ENCODE results near the gene CTBP2.

Gene CTBP2

DNA sequence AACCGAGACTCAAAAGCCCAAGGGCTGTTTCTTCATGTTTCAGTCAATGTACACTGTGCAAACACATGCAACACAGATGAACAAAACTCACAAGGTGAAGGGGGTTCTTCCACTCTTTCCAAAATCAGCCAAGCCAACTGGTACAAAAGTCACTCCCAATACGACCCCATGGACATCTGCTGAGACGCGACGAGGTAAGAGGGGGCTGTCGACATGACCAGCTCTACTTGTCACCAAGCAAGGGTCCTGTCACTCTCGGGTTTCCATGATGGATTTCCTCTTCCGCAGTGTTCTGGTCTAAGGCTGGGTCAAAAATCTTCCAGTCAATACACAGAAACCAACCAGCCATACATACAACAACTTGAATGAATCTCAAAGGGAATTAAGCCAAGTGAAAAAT, 37.8 kb downstream of the CTBP2 start:
- no peak for DNase-seq

DNA sequence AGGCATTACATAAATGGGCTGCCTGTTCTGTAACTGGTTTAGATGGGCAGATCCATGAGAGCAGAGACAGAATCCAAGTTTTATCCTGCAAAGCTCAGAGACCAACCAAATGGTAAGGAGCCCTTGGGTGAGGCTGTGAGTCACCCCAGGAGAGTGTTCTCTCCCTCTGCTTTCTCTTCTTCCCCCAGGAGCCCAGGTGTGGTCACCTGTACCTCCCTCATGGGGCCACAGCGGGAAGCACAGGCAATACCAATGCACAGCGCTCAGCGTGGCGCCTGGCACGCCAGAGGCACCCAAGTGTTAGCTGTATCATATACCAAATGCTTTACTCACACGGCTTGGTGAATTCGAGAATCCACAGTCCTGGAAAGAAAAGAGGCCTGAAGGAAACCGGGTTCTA, 39.4 kb downstream of the CTBP2 start:
- no peak for DNase-seq

DNA sequence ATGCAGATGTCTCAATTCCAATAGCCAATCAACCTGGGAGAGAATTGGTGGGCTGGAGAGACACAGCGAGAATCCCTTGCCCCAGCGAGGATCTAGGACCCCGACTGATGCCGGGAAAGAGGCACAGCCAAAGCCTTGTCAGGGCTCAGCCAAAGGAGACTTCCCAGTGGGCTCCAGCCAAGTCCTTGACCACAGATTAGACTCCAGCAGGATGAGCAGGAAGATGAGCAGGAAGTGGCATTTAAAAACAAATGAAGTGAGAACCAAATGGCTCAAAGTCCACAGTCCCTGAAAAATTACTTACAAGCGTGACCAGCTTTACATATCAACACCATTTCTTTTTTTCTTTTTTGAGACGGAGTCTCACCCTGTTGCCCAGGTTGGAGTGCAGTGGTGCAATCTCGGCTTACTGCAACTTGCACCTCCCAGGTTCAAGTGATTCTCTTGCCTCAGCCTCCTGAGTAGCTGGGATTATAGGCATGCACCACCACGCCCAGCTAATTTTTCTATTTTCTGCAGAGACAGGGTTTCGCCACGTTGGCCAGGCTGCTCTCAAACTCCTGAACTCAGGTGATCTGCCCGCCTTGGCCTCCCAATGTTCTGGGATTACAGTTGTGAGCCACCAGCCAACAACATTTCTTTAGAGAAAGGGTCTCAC, 40.2 kb downstream of the CTBP2 start:
- no peak for DNase-seq

DNA sequence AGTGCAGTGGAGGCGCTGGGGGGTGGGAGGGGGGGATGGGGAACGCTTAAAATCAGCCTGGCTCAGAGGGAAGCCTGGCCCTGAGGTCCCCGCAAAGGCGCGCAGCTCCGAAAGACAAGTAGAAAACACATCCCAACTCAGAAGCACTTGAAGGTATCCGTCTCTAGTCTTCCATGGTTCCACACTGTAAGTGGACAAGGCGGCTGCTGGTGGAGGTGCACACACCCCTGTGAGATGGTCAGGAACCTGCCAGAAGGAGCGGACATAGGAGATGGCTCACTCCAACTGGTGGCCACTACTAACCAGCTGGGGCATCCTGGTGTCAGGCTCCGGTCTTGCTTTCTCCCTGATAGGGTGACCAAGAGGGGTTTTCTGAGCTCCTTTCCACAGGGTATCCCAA, 41.7 kb downstream of the CTBP2 start:
- no peak for DNase-seq

DNA sequence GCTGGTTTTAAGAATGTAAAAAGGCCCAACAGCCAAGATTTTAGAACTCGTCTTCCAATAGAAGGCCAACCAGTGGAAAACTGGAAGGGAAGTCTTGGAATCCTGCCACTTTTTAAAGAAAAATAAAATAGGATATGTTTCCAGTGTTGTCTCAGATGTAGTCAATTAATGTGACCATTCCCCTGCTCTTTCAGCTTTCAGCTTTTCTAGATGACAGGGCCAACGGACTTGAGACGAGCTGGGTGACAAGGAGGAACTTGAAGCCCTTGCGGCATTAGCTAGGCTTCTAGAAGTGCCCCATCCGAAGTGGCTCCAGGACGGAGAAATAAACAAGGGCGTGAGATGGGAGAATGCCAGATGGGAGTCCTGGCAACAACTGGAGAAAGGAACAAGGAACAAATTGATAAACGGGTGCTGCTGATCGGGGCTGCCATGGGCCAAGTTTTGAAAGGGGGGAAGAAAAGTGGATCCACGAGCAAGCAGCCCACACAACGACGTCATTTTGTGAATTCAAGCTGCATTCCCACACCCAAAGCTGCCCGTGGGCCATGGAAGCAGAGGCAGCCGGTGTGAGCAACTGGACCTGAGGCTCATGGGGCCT, 42.3 kb downstream of the CTBP2 start:
- DNase-seq, result no peak

DNA sequence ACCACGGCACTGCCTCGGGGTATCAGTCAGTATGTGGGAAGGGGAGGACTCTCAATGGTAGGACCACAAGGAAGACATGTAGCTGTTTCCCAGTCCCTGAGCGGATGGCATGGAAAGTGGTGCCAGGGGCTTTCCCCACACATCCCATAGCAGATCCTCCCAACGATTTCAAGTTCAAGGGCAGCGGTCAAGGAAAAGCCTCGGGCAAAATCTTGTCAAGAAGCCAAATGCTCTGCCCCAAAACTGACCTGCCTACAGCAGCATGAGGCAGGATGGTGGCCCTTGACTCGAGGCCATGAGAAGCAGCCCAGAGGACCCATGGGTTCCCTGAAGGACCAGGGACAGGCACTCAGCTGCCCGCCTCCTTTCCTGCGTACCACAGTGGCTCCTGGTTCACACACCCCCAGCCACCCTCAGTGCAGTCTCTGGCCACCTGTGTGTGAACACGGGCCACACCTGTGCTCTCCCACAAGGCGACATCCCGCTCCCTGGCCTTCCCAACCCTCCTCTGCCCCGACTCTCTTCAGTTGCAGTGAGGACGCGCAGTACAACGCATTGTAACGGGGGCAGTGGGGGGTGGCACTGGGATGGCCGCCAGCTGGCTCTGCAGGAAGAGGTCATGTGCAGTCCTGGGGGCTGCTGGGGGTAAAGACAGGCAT, 43.6 kb downstream of the CTBP2 start:
- DNase-seq, result no peak

DNA sequence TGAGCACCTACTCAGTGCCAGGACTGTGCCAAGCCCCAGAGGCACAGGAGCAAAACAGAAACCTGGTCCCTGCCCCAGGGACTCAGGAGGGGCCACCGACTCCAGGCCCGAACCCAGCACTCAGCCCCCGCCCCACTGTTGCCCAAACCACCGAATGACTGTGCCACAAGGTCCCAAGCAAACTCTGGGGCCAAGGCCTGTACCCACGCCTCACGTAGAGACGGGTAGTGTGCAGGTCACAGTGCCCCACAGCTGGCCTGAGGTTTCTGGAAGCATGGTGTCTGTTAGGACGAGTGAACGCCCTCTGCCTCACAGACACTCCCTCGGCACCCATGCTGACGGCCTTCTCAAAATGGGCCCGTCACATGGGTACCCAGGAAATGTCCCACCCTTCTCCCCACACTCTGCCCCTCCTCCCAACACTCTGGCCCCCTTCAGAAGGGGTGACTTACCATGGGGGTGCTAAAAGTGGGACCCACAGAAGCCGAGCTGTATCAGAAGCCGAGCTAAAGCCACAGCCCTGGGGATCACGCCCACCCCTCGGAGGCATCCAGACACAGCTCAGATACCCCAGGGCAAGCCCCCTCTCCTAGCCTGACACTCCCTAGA, 44.2 kb downstream of the CTBP2 start:
- no peak for DNase-seq

DNA sequence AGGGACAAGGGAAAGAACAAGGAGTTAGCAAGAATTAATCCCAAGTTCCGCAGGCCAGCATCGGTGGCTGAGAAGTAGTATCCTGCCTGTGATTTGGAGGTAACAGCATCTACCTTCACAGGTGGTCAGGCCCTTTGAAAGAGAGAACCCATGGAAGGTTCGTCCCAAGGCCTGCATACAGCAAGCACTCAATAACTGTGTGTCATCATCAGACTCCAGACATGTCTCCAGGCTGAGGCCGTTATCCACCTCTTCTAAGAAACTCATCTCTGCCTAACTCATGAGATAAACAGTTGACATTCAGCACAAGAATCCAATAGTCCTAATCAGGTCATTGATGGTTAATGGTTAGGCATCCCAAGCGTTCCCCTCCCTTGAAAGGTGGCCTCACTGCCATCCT, 45.0 kb downstream of the CTBP2 start:
- DNase-seq, result no peak

DNA sequence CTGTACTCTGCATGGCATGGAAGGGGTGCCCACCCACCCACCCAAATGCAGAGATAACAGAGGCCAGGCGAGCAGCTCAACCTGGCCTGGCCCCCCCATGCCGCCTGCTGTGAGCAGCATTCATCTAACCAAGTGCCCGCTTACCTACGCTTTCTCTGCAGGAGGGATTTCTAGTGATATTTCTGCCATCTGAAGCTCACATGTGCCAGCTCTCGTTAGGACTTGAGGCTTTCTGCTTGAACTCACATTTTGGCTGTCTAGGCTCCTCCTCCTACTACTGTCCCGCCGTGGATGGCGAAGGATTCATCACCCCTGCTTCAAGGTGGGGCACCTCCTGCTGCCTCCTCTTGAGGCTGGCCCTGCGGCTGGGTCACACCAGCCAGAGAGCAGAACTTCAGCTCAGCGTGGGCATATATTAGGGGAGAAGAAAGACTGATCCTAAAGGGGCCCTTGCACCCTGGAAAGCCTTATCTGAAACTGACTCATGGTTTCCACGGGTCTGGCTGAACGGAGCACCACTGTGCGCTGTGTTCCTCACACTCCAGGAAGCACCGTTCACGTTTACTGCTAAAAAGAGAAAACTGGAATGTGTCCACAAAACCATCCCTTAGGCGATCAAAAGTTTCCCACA, 45.5 kb downstream of the CTBP2 start:
- no peak for DNase-seq

DNA sequence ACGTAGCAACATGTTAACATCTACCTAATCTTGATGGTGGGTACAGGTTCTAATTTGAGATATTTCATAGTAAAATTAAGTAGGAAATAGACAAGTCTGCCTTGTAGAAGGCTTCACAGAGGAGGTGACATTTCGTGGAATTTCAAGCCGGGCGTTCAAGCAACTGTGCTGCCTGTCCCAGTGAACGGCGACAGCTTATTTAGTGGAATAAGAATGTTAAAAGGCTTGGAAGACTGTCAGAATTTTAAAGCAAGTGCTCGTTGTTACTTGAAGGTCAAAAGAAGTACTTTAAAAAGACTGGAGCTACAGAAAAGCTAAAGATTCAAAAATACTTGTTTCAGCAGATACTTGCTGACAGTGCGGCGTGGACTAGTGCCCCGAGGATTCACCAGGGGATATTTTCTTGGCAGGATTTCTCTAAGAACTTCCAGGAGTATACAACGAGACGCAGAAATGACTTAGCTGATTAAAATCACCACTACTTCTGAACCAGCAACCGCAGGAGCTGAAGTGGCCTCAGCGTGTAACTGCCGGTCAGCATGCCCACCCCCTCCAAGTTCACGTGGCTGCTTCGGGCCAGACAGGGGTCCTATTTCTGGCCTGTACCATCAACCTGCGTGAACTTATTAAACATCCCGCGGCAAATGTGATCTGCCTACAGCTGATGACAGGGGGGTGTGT, 46.5 kb downstream of the CTBP2 start:
- DNase-seq, result no peak

DNA sequence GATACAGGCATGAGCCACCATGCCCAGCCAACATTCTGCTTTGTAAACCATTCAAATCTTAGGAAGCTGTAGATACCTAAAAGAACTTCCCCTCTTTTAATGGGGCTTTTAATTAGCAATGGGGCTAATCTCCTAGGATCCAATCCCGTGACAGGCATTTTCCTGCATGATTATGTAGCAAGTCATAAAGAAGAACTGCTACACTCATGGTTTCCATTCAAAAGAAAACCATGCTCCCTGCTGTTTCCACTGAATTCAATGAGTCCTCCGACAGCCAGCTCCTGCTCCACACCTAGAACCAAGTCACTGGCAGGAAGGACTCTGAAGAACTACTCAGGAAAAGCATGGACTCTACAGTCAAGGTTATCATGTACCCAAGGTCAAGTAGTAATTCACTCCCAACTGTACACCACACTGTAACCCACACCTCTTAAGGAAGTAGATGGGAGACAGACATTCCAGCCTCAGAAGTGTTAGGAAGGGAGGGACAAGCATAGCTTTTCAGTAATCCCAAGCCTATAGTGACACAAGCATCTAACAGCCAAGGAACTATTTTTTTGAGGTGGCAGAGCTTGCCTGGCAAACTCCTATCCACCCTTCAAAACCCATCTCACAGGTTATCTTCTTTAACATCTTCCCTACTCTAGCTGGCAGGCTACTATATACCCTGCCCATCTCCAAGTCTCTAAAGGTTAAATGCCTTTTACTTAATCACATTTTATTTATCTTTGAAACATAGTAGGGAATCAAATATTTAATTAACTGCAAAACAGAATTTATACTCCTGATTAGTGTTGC, 47.5 kb downstream of the CTBP2 start:
- no peak for DNase-seq

DNA sequence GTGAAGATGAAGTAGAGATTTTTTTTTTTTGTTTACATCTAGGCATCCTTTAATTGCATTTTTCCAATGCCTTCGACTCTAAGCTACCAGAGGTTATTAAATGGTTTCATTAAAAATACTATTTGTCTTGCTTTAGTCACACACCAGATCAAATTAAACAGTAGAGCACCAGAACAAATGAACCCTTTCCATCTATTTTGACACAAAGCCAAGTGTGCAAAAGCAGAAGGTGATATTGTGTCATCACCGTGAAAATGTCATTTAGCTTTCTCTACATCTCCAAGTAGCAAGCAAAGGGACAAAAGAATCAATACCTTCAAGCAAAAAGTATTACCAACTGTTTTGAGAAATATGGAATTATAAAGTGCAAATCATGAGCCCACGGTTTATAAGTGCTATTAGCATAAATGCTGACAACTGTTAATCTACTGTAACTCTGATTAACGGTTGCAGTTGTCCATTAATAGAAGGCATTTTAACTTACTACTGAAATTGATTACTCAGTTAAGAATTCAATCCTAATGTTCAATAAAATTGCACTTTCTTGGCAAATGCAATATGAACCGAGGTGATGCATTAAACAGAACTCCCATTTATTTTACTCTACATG, 49.1 kb downstream of the CTBP2 start:
- DNase-seq, result no peak

DNA sequence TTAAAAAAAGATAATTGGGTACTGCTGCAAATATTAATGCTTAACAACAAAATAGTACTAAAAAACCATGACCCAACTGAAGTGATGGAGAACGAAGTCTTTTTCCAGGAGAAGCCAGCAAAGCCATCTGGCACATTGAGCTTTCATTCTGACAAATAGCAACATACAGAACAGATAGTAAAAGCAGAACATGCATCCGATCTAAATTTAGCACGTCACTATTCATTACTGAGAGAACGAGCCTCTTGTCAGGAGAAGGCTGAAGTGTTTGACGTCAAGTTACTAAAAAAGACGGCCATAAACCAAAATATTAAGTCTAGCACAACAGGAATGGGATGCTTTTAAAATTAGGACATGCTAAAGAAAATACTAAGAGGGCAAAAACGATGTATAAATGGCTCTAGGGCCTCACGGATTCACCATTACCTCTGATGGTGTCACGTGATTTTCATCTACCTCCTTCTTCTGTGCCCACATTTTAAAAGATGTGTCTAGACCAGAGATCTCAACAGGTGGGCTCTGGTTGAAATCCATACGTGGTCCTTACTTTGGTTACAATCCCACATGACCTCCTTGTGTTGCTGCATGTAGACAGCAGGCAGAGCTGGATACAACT, 52.3 kb downstream of the CTBP2 start:
- DNase-seq, result no peak

DNA sequence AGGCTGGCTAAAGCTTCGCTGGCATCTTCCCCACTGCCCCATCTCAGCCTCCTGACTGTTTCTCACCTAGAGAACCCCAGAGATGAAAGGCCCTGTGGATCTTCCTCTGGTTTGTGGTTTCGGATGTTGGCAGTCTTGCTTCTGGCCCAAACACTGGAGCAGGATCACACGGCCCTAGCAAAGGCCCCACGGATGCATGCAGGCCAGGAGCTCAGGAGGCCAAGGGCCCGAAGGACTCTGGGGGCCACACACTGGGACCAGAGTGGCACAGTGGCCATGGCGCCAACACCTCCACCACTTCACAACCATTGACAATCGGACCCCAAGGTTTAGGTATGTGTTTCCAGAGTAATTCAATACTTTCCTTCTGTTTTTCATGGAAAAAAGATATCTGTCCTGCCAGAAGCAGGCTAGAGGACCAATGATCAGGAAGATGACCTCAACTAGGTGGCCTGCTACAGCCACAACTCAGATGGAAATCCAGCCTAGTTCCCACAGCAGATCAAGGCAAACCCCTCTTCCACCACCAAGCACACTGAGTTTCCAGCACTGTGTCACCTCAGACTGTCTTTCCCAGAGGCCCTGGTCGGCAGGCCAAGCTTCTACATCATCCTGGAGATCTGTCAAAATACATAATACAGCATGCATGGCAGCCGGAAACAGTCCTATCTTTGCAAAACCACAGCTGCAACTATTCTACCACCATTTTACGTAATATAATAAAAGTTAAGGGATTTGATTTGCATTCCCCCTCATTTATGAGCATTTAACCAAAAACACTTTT, 53.0 kb downstream of the CTBP2 start:
- DNase-seq, result no peak

DNA sequence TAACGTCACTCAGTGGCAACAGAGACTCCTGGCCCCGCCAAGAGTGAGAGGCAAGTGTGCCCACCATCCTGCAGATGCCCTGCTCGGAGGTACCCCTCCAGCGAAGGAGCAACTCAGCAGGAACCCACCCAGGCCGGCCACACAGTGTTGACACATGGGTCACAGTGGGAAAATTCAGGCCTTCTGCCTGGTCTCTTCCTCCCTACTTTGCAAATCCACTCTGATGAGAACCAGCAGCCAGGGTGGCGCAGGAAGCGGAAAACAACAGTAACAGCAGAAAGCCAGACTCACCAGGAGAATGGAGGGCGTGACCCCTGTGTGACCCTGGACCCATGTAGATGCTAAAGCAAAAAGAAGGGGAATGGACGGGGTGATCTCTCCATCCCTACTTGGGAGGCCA, 53.8 kb downstream of the CTBP2 start:
- DNase-seq, result no peak

DNA sequence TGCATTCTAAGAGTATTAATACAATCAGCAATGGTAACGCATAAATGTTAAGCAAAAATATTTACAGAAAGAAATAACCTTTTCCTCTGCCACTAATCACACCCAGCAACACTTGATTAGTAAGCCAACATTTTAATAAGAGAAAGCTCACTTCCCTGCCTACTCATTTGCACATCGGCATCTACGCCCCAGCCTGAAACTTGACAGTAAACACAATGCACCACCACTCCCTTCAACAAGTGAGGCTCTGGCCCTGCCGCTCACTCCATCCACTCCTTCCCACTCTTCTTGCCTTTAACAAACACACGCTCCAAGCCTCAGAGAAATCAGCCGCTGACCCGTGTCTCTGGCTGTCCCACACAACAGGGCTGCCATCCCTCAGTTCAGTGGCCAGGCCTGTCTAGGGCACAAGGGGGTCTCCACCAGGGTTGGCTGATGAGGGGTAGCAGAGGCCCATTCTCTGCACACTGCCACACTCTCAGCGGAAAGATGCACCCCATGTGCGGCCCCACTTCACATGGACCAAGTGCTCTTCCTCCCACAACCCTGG, 54.6 kb downstream of the CTBP2 start:
- DNase-seq, result no peak

DNA sequence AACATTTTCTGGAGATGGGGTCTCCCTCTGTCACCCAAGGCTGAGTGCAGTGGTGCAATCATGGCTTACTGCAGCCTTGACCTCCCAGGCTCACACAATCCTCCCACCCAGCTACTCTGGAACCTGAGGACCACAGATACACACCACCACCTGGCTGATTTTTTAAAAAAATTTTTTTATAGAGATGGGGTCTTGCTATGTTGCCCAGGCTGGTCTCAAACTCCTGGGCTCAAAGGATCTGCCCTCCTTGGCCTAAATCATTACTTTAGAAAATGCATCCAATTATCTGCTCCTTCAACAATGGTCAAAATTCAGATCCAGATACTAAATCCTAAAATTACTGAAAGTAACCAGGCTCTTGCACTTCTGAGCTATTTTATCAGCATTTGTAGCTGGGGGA, 55.2 kb downstream of the CTBP2 start:
- no peak for DNase-seq

DNA sequence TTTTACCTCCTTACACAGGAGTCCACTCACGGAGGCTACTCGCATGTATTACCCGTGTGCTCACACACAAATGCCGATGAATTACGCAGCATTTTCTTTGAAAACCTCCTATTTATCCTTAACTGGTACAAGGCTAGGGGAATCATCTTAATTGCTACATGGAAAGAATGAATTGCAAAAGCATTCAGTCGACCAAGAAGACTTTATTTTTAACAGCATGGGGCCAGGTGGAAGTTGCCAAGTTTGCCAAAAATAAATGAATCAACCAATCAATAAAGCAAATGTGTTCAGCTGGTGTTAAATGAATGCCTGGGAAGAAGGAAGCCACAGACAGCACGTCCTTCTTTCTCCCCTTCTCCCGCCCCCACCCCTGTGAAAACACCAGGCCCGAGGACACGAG, 55.8 kb downstream of the CTBP2 start:
- no peak for DNase-seq

DNA sequence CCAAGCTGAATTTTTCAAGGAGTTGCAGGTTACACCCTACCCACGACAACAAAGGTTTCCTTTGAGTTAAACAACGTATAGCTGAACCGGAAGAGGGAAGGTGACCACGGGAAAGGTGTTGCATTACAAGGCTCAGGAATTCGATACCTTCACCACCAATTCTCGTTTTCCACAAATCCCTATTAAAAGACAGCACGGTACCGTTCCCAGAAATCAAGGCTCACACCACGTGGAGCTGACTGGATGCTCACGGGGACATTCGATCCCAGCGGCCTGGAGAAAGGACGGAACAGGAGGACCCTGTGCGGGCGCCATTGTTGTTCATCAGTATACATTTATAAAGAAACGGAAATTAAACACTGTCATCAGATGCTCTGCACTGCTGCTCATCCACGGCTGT, 56.4 kb downstream of the CTBP2 start:
- DNase-seq, result no peak

DNA sequence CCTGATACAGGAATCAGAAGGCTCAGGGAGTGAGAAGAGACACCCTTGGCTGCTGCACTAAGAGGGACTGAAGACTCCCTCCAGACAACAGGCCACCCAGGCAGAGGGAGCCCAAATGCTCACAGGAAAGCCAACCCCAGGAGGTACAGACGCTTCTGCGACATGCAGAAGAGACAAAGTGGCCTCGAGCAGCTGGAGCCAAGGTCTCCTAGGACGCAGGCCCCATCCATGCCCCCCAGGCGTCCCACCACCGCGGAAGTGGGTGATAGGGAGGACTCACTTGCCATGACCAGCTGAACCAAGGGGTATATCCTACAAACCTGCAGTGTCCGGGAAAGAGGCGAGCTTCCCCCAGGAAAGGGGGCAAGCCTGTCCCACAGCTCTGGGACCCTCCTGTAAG, 56.9 kb downstream of the CTBP2 start:
- no peak for DNase-seq
